Fibroblast of mammary gland (primary cell): ENCODE measurements around the gene ABCD3.

Experiments used
- DNase-seq: peaks from one replicate; pipeline ENCODE4 v3.0.0-alpha.2; 2010; ENCODE audit warnings: low read depth
- H3K4me3 ChIP-seq: 2 replicates; pipeline ENCODE4 v1.5.1; 2011; ENCODE audit warnings: low read depth, mild to moderate bottlenecking, low read length, moderate library complexity; ENCODE audit not compliant: control insufficient read depth
- CTCF ChIP-seq: conservative IDR thresholded peaks from 2 replicates; pipeline ENCODE4 v1.5.1; 2011; ENCODE audit warnings: low read depth, low read length, inconsistent platforms; ENCODE audit not compliant: control insufficient read depth, insufficient read depth

Gene ABCD3

GRCh38 chr1:94398356-94398755 lies 19.8 kb upstream of the ABCD3 start:
- TF ChIP-seq CTCF = no peak
- no peak for DNase-seq
- no peak overlapping the region for H3K4me3 ChIP-seq

GRCh38 chr1:94399453-94399852 lies 18.7 kb upstream of the ABCD3 start:
- H3K4me3 ChIP-seq = no peak overlapping the region
- no peak for TF ChIP-seq CTCF
- DNase-seq = no peak

- DNase-seq = no peak
- no peak overlapping the region for H3K4me3 ChIP-seq
- TF ChIP-seq CTCF = no peak
Measured at GRCh38 chr1:94401206-94401605, 17.0 kb upstream of the ABCD3 start.

- no peak for TF ChIP-seq CTCF
- no peak for DNase-seq
- no peak overlapping the region for H3K4me3 ChIP-seq
Measured at GRCh38 chr1:94406446-94406845, 11.7 kb upstream of the ABCD3 start.

- DNase-seq = no peak
- no peak overlapping the region for H3K4me3 ChIP-seq
- no peak for TF ChIP-seq CTCF
Measured at GRCh38 chr1:94408104-94408830, 9.9 kb upstream of the ABCD3 start.

GRCh38 chr1:94411237-94411636 lies 7.0 kb upstream of the ABCD3 start:
- no peak overlapping the region for H3K4me3 ChIP-seq
- TF ChIP-seq CTCF = no peak
- DNase-seq = no peak

GRCh38 chr1:94413311-94413710 lies 4.9 kb upstream of the ABCD3 start:
- H3K4me3 ChIP-seq = no peak overlapping the region
- DNase-seq = no peak
- TF ChIP-seq CTCF = no peak
